Endothelial cell of umbilical vein (primary cell): ENCODE data around the gene MYD88. TPM values are rescaled to one million over a fixed set of nuclear protein-coding genes. Genes with fewer than 3 reads are reported as not detected.

Source experiments
- BruUV-seq: library from RNA; stranded (reverse); fragments of 400-500 nt; replicated peaks from 2 replicates; lab custom pipeline; 2021; lab: Mats Ljungman, UMichigan
- CTCF ChIA-PET: fragments of 300-600, 350-600 bp; sonication (Branson Sonifier 250); formaldehyde crosslinking; loops from one replicate; lab custom pipeline; 2021; ENCODE audit warnings: antibody characterized with exemption, inconsistent platforms; lab: Charles Lee
- POLR2A ChIA-PET: fragments of 300-600, 350-600 bp; sonication (Branson Sonifier 250); formaldehyde crosslinking; loops from one replicate; lab custom pipeline; 2021; ENCODE audit warnings: antibody characterized with exemption, inconsistent platforms; lab: Charles Lee
- DNase-seq: peaks from one replicate; pipeline ENCODE4 v3.0.0-alpha.2; 2011; ENCODE audit warnings: low read depth, low spot score
- FAIRE-seq: peaks from 2 replicates; lab custom pipeline; 2011; peaks lifted over from hg19 to GRCh38; lab: Jason Lieb, UNC
- H2AFZ ChIP-seq: 2 replicates; pipeline ENCODE4 v1.6.0; 2012; ENCODE audit warnings: low read depth, low read length, control low read depth, inconsistent platforms
- H3K27ac ChIP-seq: 2 replicates; pipeline ENCODE4 v1.5.1; 2011; ENCODE audit warnings: low read depth, mild to moderate bottlenecking, control low read depth, low read length, moderate library complexity; ENCODE audit not compliant: insufficient read depth
- H3K27me3 ChIP-seq, 2 experiments: 2 replicates each; pipeline versions ENCODE4 v1.6.0 to v1.6.1; 2011; ENCODE audit warnings: low read length in 2 of 2, mixed read lengths in 1 of 2; ENCODE audit not compliant: control insufficient read depth in 2 of 2, insufficient read depth in 2 of 2
- H3K36me3 ChIP-seq, 2 experiments: 2 replicates in 1 of 2; 3 replicates in 1 of 2; pipeline ENCODE4 v1.5.1; 2011; ENCODE audit warnings: low read length in 2 of 2, mild to moderate bottlenecking in 1 of 2, moderate library complexity in 1 of 2; ENCODE audit not compliant: control insufficient read depth in 2 of 2, insufficient read depth in 2 of 2; ENCODE audit errors: extremely low read depth in 1 of 2
- H3K4me1 ChIP-seq: 3 replicates; pipeline ENCODE4 v1.5.1; 2011; ENCODE audit warnings: mild to moderate bottlenecking, low read length; ENCODE audit not compliant: control insufficient read depth, insufficient read depth; ENCODE audit errors: extremely low read depth
- H3K4me2 ChIP-seq: 2 replicates; pipeline ENCODE4 v1.6.1; 2011; ENCODE audit warnings: low read length, control low read depth, mixed read lengths; ENCODE audit not compliant: insufficient read depth
- H3K4me3 ChIP-seq, 3 experiments: fragments of 200-600 bp in 1 of 3; sonication (generic), shearing (Covaris generic) in 1 of 3; replicated peaks in 1 of 3; 2 replicates each; pipeline ENCODE4 v1.5.1; 2011 to 2016; ENCODE audit warnings: control low read depth in 3 of 3, low read length in 3 of 3, mild to moderate bottlenecking in 2 of 3, inconsistent platforms in 1 of 3, low read depth in 1 of 3, moderate library complexity in 1 of 3; ENCODE audit not compliant: insufficient read depth in 1 of 3
- H3K79me2 ChIP-seq: 2 replicates; pipeline ENCODE4 v1.6.0; 2012; ENCODE audit warnings: low read length, inconsistent platforms; ENCODE audit not compliant: control insufficient read depth, insufficient read depth
- H3K9ac ChIP-seq: replicated peaks from 2 replicates; pipeline ENCODE3; 2011; ENCODE audit warnings: low read length, control low read depth; ENCODE audit not compliant: insufficient read depth; ENCODE audit errors: extremely low read depth
- H3K9me1 ChIP-seq: replicated peaks from 3 replicates; pipeline ENCODE4 v1.6.0; 2011; ENCODE audit warnings: mild to moderate bottlenecking, low read length; ENCODE audit not compliant: control insufficient read depth, insufficient read depth; ENCODE audit errors: extremely low read depth
- H3K9me3 ChIP-seq: replicated peaks from 2 replicates; pipeline ENCODE4 v1.5.1; 2012; ENCODE audit warnings: low read length, inconsistent platforms; ENCODE audit not compliant: control insufficient read depth, insufficient read depth
- H4K20me1 ChIP-seq: replicated peaks from 2 replicates; pipeline ENCODE3; 2011; ENCODE audit warnings: mild to moderate bottlenecking, low read length; ENCODE audit not compliant: control insufficient read depth, insufficient read depth; ENCODE audit errors: extremely low read depth
- EZH2 ChIP-seq: IDR thresholded peaks from 2 replicates; pipeline ENCODE4 v1.6.1; 2012; ENCODE audit warnings: borderline replicate concordance, low read depth, mild to moderate bottlenecking, moderate library complexity, low read length, inconsistent platforms; ENCODE audit not compliant: severe bottlenecking
- FOS ChIP-seq: IDR thresholded peaks from 2 replicates; pipeline ENCODE4 v1.6.1; 2011; ENCODE audit warnings: mild to moderate bottlenecking, low read length, moderate library complexity, borderline replicate concordance; ENCODE audit not compliant: insufficient read depth
- GATA2 ChIP-seq: IDR thresholded peaks from 2 replicates; pipeline ENCODE4 v1.7.0; 2011; ENCODE audit warnings: low read depth, mild to moderate bottlenecking, moderate library complexity, mixed read lengths, low read length; ENCODE audit not compliant: insufficient read length, insufficient read depth
- MYC ChIP-seq: IDR thresholded peaks from one replicate; pipeline ENCODE4 v1.6.1; 2011; ENCODE audit warnings: mild to moderate bottlenecking, low read depth, low read length
- POLR2AphosphoS5 ChIP-seq: IDR thresholded peaks from 2 replicates; pipeline ENCODE4 v1.6.1; 2012; ENCODE audit warnings: low read depth, mild to moderate bottlenecking, control low read depth, low read length, moderate library complexity; ENCODE audit not compliant: insufficient read depth
- dilution Hi-C: fragments of 300-500 bp; cut with MboI; formaldehyde crosslinking; loops from one replicate; pipeline ENCODE4 v1.15.0; 2019; ENCODE audit warnings: low sequenced_read_pairs; ENCODE audit not compliant: extremely low pct_ligation_motif_present
- intact Hi-C: fragments of 100-400 bp; cut with micrococcal nuclease; formaldehyde crosslinking; loops from one replicate; pipeline ENCODE4 v1.10.0; 2022
- polyA plus RNA-seq, 4 experiments: library from polyadenylated mRNA; depleted of rRNA in 3 of 4; stranded (reverse) in 3 of 4; unstranded in 1 of 4; fragments of >200 nt; gene quantifications; 2 replicates each; pipeline versions ENCODE4 v1.2.1 to v1.2.3, GENCODE V29; 2011 to 2012; ENCODE audit warnings: missing spikeins in 1 of 4
- total RNA-seq: library from RNA; stranded (reverse); gene quantifications from 2 replicates; pipeline ENCODE4 v1.2.3, GENCODE V29; 2021
- TF ChIP-seq, protein P1 (sequence below), 2 donors: IDR thresholded peaks; 1 replicate in 1 of 2; 2 replicates in 1 of 2; pipeline ENCODE4 v1.5.1; 2011; ENCODE audit warnings: low read length in 2 of 2, mild to moderate bottlenecking in 2 of 2, moderate library complexity in 2 of 2, control low read depth in 1 of 2, inconsistent platforms in 1 of 2, low read depth in 1 of 2; ENCODE audit not compliant: insufficient read depth in 1 of 2; ENCODE audit errors: extremely low read depth in 1 of 2
- TF ChIP-seq, protein P2 (sequence below): IDR thresholded peaks from 2 replicates; pipeline ENCODE4 v1.6.1; 2011; ENCODE audit not compliant: insufficient read depth, insufficient read length

The MYD88 gene
- total and polyA plus RNA-seq, 2 donors (not counting 3 experiments of a cell fraction or from before 2014, with no cell fraction given) = 35.1 to 55.0 TPM

DNA sequence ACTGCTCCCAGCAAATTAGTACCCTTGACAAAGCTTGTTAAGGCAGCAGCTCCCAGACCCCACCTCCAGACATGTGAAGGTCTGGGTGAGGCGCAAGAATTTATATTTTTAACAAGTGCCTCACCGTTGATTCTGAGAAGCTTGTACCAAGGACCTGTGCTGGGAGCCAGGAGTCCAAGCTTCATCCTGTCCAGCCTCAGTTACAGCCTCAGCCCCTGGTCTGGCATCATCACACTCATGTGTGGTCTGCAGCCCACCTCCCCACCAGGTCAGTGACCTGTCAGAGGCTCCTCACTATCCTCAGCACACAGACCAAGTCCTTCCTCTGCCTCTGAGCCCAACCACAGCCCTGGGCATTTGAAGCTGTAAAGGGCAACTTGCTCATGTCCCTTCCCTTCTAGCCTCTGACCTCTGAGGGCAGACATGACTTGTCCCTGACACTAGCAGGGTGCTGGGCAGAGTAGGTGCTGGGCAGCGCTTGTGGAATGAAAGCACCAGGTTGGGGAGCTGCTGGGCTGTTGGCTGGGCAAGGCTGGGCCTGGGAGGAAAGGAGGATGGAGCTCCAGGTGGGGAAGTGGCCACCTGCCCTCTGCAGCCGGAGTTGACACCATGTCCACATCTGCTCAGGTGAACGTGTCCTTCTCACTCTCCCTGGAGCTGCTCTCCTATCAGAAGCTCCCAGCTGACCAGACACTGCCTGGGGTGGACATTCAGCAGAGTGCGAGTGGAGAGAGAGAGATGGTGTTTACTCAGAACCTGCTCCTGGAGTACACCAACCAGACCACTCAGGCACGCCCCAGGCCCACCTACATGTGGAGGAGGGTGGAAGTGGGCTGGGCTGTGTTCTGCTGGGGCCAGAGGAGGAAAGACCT, 18.4 kb upstream of the MYD88 start:
- no TSS peak for BruUV-seq
- DNase-seq (no peak), FAIRE-seq (no peak)
- Histone ChIP-seq H3K4me3 (no peak overlapping the region), H3K36me3 (peaks cover 5 to 12% of the 10 kb centered on the region in 2 experiments), H3K27me3 (no peaks in the 10 kb centered on the region), H3K4me2 (no peak overlapping the region), H4K20me1 (no peaks in the 10 kb centered on the region), H3K79me2 (no peaks in the 10 kb centered on the region), H3K27ac (no peak overlapping the region), H3K4me1 (no peaks in the 10 kb centered on the region), H3K9ac (no peak overlapping the region), H2AFZ (no peak overlapping the region), H3K9me3 (no peaks in the 10 kb centered on the region), H3K9me1 (no peaks in the 10 kb centered on the region)
- intact Hi-C loops = loop anchor here (5.0 kb wide), 1 partner anchor 177 kb away; no protein-coding TSS in a partner anchor
- dilution Hi-C loops = no loop called here
- ChIA-PET POLR2A (no interaction called here), CTCF (interaction anchor here (1.2 to 3.2 kb wide), 7 partner anchors 13 to 402 kb away, joined by 3 to 10 read pairs (median 5); partner anchors contain the start of genes ACAA1 and XYLB)
- TF ChIP-seq GATA2 (no peak), MYC (no peak), EZH2 (no peak), POLR2AphosphoS5 (no peak), FOS (no peak)
- TF ChIP-seq, protein P1, sequence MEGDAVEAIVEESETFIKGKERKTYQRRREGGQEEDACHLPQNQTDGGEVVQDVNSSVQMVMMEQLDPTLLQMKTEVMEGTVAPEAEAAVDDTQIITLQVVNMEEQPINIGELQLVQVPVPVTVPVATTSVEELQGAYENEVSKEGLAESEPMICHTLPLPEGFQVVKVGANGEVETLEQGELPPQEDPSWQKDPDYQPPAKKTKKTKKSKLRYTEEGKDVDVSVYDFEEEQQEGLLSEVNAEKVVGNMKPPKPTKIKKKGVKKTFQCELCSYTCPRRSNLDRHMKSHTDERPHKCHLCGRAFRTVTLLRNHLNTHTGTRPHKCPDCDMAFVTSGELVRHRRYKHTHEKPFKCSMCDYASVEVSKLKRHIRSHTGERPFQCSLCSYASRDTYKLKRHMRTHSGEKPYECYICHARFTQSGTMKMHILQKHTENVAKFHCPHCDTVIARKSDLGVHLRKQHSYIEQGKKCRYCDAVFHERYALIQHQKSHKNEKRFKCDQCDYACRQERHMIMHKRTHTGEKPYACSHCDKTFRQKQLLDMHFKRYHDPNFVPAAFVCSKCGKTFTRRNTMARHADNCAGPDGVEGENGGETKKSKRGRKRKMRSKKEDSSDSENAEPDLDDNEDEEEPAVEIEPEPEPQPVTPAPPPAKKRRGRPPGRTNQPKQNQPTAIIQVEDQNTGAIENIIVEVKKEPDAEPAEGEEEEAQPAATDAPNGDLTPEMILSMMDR (IDR thresholded peaks at IDR 0.05; ENCODE audit: extremely low read depth in 1 of 2, insufficient read depth in 1 of 2, low read depth in 1 of 2, low read length in 2 of 2) = no peak
- TF ChIP-seq, protein P2, sequence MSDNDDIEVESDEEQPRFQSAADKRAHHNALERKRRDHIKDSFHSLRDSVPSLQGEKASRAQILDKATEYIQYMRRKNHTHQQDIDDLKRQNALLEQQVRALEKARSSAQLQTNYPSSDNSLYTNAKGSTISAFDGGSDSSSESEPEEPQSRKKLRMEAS = no peak
